HG03196 (cell line): Measurements from ENCODE around the gene ST6GAL1.

ENCODE experiments used
- ATAC-seq: cut with Tn5 transposase; IDR thresholded peaks from one replicate; pipeline ENCODE4 v1.9.1; 2021; ENCODE audit not compliant: unreplicated experiment

ST6GAL1 gene

GRCh38 chr3:186915806-186916796 is 14.2 kb upstream of the ST6GAL1 start:
- ATAC-seq, result no peak

DNA sequence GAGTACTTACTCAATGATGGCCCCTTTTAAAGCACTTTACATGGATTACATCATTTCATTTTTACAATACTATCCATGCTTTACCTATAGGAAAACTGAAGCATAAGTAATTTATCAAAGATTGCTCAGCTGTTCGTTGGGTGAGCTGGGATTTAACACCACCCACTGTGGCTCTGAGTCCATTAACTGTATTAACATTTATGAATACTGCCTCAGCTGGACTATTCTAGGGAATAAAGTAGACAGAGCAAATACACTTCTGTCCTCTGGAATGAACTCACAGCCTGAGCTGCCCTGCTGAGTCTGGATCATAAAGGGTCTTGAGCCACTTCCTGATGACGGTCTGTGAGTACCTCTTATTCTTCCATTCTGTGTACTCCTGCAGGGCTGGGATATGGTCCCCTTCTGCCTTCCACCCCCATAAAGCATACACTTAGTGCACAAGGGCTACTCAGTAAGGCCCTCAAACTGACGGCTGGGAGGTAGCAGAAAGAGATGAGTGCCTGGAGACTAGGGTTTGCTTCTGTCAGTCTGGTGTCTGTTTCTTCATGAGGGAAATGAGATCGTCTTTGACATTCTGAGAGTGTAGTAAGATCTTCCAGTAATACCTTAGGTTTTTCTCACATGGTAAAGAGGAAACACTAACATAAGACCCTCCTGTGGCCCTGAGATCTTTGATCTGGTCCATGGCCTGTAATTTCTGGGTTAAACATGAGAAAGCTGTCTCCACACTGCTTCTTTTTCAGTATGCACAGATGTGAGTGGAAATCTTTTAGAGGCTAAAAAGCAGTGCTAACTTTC is 12.6 kb upstream of the ST6GAL1 start:
- no peak for ATAC-seq

GRCh38 chr3:186920301-186920700 is 10.0 kb upstream of the ST6GAL1 start:
- ATAC-seq, result no peak

GRCh38 chr3:186920796-186921195 is 9.5 kb upstream of the ST6GAL1 start:
- ATAC-seq, result no peak

DNA sequence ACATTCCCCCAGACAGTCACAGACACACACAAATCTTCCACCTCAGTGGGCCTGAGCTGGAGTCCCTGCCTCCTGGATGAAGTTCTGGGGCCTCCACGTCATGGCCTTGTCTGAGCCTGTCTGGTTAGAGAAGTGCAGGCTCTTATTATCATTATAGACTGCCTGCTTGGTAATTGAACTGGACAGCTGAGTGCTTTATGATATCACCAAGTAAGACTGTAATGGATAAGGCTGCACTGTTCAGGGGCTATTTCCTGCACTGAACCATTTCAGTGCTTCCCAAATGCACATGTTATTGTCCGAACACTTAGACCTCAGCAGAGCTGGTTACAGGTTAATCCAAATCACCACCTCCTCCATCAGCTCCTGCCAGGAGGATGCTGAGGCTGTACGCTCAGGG is 8.7 kb upstream of the ST6GAL1 start:
- no peak for ATAC-seq

DNA sequence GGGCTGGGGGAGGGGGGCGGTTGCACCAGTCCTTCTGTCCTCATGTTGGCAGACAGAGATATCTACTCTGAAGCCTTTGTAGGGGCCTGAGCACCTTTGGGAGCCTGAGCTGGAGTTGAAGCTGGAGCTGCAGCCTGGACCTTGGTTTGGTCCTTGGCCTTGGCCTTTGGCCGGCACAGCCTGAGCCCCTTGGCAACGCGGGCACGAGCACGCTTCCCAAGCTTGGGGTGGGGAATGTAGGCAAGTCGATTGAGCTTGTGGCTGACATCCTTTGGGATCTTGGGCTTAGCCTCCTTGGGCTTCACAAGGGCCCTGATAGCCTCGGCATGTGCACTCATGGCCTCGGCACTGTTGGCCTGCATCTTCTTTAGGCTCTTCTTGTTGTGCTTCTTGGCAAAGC is 8.1 kb upstream of the ST6GAL1 start:
- ATAC-seq, result no peak

DNA sequence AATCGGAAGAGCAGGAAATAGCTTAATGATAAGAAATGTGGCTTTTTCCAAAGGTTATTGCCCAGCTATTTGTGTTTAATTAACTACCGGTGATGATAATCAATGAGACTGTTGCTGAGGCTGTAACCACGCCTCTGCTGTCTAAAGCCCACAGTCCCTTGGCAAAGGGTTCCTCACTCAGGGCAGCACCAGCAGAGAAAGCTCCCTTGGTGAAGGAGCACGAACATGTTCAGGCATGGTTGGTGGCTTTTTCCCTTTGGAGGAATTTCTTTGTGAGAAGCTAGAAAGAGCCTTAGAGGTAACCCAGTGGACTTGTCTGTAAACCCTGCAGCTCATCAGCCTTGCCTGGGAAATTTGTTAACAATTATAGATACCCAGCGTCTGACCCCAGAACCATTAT is 7.5 kb upstream of the ST6GAL1 start:
- ATAC-seq, result no peak

GRCh38 chr3:186923241-186923640 is 7.1 kb upstream of the ST6GAL1 start:
- no peak for ATAC-seq

GRCh38 chr3:186925826-186926225 is 4.5 kb upstream of the ST6GAL1 start:
- no peak for ATAC-seq

GRCh38 chr3:186929186-186929585 is 1.1 kb upstream of the ST6GAL1 start:
- no peak for ATAC-seq

DNA sequence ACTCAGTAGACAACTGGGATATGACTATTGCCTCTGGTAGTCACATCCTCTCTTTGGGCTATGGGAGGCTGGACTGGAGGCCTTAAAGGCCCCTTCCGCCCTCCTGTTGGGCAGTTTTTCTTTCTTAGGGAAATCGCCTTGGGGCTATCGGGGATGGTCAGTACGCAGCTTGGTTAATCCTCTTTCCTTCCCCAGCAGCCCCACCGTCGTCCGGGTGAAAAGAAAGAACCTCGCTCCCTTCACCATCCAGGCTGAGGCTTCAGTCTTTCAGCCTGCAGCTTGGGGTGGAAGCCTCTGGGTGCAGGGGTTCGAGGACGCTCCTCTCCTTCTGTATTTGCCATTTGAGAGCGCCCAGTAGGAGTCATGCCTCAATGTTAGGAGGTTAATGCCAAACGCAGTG is 641 bp upstream of the ST6GAL1 start:
- no peak for ATAC-seq

- peak; percentile 80 for ATAC-seq
Observed at GRCh38 chr3:186930641-186931531, 560 bp downstream of the ST6GAL1 start.

DNA sequence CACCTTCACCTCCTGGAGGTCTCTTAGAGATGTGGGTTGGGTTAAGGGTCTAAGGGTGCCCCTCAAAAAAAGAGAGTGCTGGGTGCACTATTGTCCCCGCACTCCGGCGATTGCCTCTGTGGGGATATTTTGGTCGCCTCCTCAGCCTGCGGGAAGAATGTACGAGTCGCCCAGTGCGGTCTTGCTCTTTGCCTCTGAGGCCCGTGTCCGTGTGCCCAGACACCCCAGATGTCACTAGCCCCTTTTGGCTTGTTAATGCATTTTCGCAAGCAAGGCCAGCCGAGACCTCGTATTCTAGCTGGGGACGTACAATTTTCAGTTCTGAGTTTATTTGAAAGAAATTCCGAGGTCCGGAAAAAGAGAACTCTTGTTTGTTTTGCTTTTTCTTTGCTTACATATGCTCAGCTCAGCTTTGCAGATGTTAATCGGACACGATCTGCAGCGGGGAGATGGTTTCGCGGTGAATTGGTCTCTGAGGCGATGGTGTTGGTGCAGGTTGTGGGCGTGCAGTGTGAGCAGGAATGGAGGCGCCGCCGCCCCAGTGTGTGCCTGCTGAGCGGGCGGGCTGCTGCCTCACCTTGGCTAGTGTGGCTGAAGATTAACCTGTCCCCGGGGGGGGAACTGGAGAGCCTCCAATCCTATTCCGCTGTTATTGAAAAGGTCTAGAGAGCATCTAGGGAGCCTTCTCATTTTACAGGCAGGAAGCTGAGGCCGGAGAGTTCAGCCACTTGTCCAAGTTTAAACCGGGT is 1.4 kb downstream of the ST6GAL1 start:
- ATAC-seq, result peak; percentile 48

- no peak for ATAC-seq
Observed at GRCh38 chr3:186932281-186933181, 2.2 kb downstream of the ST6GAL1 start.

DNA sequence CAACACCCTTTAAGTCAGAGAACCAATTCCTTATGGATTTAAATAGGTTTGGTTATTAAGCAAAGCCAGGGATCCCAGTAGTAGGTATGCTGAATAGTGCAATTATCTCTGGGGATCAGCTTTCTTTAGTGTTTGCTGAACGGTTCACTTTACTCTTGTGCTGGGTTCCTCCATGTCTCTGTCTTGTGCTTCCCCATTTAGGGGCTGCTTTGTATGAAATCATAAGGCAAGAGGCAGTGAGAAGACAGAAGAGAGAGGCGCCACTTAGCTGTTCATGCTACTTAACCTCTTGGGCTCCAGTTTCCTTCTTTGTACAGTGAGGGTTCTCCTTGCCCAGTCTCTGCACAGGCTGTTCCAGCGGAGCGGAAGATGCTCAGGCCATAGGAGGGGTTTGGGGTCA is 3.5 kb downstream of the ST6GAL1 start:
- no peak for ATAC-seq

GRCh38 chr3:186935133-186935532 is 4.8 kb downstream of the ST6GAL1 start:
- ATAC-seq, result no peak

DNA sequence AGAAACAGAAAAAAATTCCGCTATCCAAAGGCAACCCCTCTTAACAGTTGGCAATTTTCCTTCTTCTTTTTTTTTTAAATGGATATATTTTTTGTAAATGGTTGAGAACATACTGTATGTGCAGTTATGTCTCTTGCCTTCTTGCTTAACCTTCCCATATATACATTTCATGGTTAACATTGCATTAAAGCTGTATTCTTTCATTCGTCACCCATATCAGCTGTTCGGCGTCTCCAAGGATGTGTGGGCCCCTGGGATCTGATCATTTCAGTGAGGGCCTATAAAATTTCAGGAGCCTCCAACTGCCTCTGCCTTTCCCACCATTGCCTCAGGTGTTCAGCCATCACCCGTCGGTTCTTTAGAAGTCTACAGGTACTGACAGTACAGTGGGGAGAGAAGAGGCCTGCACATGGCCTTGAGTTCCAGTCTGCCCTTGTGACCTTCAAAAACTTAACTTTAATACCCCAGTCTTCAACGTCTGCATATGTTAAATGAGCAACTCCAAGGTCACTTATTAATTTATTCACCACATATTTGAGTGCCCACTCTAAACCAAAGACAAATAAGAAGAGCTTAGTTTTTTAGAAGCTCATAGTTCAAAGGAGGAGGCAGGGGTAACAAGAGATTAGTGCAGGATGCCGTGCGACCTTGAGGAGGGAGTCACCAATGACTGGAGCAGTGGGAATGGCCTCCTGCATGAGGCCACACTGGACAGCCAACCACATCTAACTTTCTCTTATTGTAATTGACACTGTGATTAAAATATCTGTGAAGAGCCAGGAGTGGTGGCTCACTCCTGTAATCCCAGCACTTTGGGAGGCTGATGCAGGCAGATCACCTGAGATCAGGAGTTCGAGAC is 6.9 kb downstream of the ST6GAL1 start:
- no peak for ATAC-seq

DNA sequence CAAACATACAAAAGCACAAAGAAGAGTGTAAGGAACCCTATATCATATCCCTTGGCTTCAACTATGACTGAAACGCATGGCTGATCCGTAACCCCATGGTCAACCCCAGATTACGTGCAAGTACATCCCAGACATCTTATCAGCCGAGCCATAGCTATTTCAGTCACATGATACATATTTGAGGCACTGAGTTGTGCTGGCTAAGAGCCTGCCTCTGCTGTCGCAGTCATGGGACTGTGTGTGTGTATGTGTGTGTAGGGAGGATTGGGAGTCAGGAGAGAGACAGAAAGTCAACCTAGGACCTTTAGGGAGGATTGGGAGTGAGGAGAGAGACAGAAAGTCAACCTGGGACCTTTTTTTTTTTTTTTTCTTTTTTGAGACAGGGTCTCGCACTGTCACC is 8.4 kb downstream of the ST6GAL1 start:
- no peak for ATAC-seq
